ENCODE measurements around the gene DMPK.
"Not testable (repeated sequence)": the region's sequence is repeated elsewhere in the genome, so short reads cannot be mapped to it uniquely, and the experiment has no call there.

Gene DMPK

GRCh38 chr19:45733160-45733810 lies 49.0 kb downstream of the DMPK start, which contains the start of gene MEIOSIN:
Gene MEIOSIN, plus strand, starts transcription at chr19:45733439. Its CDS starts 1,938 bp downstream, at chr19:45735377.
- DNase-seq: no peak

- peak; percentile 99 for DNase-seq
These were observed 51.7 kb downstream of the DMPK start, which contains the start of gene FBXO46 for GRCh38 chr19:45730368-45731288. Gene FBXO46, minus strand, starts transcription at chr19:45730896. Its CDS starts 17,401 bp downstream, at chr19:45713495.

- peak; percentile 18 for DNase-seq
These were observed 52.4 kb downstream of the DMPK start for GRCh38 chr19:45729800-45730290.

GRCh38 chr19:45728683-45729082 lies 53.6 kb downstream of the DMPK start:
- DNase-seq: not testable (repeated sequence)

GRCh38 chr19:45720065-45720464 lies 62.2 kb downstream of the DMPK start:
- DNase-seq: not testable (repeated sequence)

Data from EL (cell line).